Measurements from ENCODE around the gene NTN1.

GRCh38 chr17:9016941-9017552 is 4.3 kb upstream of the NTN1 start:
- no peak for TF ChIP-seq CTCF (IDR thresholded peaks at IDR 0.05; ENCODE audit: poor library complexity)
- no peak for TF ChIP-seq EZH2 (IDR thresholded peaks at IDR 0.05; ENCODE audit: borderline replicate concordance)
- no peak for TF ChIP-seq EZH2phosphoT487 (IDR thresholded peaks at IDR 0.05; ENCODE audit: low read depth, severe bottlenecking, unreplicated experiment)

Measured in hepatocyte (in vitro differentiated cells).